ENCODE data around the gene ADGRL2.

DNA sequence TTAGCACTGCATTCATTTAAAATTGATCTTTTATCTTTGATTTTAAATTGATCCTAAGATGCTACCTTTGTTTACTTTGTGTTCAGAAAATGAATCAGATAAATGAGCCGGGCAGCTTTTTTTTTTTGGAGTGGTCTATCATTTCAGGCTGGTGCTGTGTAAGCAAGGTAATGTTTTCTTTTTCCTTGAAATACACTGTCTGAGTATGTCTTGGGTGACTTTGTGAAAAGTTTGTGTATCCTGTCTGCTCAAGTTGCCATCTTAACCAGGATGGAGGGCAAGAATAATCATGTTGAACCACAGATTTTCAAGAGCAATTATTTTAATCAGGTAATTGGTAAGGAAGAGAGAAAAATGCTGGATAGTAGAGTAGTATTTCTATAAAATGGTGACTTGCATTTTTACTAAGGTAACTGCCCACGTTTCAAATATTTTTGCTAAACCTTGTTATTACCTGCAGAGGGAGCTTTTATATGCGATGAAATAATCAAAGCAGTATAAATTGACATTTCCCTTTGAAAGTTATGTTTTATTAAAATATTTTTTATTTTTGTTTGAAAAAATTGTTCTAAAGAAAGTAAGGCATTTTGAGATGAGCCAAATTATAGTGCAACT, 11.1 kb downstream of the ADGRL2 start:
- TF ChIP-seq, protein P1, sequence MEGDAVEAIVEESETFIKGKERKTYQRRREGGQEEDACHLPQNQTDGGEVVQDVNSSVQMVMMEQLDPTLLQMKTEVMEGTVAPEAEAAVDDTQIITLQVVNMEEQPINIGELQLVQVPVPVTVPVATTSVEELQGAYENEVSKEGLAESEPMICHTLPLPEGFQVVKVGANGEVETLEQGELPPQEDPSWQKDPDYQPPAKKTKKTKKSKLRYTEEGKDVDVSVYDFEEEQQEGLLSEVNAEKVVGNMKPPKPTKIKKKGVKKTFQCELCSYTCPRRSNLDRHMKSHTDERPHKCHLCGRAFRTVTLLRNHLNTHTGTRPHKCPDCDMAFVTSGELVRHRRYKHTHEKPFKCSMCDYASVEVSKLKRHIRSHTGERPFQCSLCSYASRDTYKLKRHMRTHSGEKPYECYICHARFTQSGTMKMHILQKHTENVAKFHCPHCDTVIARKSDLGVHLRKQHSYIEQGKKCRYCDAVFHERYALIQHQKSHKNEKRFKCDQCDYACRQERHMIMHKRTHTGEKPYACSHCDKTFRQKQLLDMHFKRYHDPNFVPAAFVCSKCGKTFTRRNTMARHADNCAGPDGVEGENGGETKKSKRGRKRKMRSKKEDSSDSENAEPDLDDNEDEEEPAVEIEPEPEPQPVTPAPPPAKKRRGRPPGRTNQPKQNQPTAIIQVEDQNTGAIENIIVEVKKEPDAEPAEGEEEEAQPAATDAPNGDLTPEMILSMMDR (IDR thresholded peaks at IDR 0.05): peak; percentile 31; the same call in 1 of the 2 replicates
- TF ChIP-seq, protein P2, sequence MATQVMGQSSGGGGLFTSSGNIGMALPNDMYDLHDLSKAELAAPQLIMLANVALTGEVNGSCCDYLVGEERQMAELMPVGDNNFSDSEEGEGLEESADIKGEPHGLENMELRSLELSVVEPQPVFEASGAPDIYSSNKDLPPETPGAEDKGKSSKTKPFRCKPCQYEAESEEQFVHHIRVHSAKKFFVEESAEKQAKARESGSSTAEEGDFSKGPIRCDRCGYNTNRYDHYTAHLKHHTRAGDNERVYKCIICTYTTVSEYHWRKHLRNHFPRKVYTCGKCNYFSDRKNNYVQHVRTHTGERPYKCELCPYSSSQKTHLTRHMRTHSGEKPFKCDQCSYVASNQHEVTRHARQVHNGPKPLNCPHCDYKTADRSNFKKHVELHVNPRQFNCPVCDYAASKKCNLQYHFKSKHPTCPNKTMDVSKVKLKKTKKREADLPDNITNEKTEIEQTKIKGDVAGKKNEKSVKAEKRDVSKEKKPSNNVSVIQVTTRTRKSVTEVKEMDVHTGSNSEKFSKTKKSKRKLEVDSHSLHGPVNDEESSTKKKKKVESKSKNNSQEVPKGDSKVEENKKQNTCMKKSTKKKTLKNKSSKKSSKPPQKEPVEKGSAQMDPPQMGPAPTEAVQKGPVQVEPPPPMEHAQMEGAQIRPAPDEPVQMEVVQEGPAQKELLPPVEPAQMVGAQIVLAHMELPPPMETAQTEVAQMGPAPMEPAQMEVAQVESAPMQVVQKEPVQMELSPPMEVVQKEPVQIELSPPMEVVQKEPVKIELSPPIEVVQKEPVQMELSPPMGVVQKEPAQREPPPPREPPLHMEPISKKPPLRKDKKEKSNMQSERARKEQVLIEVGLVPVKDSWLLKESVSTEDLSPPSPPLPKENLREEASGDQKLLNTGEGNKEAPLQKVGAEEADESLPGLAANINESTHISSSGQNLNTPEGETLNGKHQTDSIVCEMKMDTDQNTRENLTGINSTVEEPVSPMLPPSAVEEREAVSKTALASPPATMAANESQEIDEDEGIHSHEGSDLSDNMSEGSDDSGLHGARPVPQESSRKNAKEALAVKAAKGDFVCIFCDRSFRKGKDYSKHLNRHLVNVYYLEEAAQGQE (IDR thresholded peaks at IDR 0.05; ENCODE audit: insufficient read depth in 1 of 2, low read depth in 2 of 2, low read length in 1 of 2): no peak
- no peak for TF ChIP-seq POLR2AphosphoS5 (IDR thresholded peaks at IDR 0.05; ENCODE audit: low read depth, low read length)
